Stomach (tissue), 9 donors: ENCODE data around the gene TLCD2. TPM values are rescaled to one million over a fixed set of nuclear protein-coding genes. Genes with fewer than 3 reads are reported as not detected.
"Not testable (repeated sequence)": the region's sequence is repeated elsewhere in the genome, so short reads cannot be mapped to it uniquely, and the experiment has no call there.

ENCODE experiments used
- DNase-seq, 2 donors: peaks; one replicate each; pipeline versions ENCODE4 v3.0.0 to v3.0.0-alpha.2; 2013 to 2019
- H3K27ac ChIP-seq, 5 donors: fragments of 200-600 bp in 4 of 5; sonication (generic) in 4 of 5; one replicate each; pipeline ENCODE4 v1.5.1; 2013 to 2019; ENCODE audit warnings: mild to moderate bottlenecking in 1 of 5, moderate library complexity in 1 of 5
- H3K27me3 ChIP-seq, 3 donors: fragments of 200-600 bp; sonication (generic); one replicate each; pipeline ENCODE4 v1.5.1; 2017 to 2019; ENCODE audit warnings: mixed run types in 1 of 3
- H3K36me3 ChIP-seq, 4 donors: fragments of 200-600 bp; sonication (generic); 1 replicate in 3 of 4; 2 replicates in 1 of 4; pipeline ENCODE4 v1.5.1; 2016 to 2019
- H3K4me1 ChIP-seq, 4 donors: fragments of 200-600 bp; sonication (generic); one replicate each; pipeline ENCODE4 v1.5.1; 2016 to 2019
- H3K4me3 ChIP-seq, 4 donors: fragments of 200-600 bp; sonication (generic) in 3 of 4; one replicate each; pipeline ENCODE4 v1.5.1; 2016 to 2019; ENCODE audit warnings: mild to moderate bottlenecking in 1 of 4
- H3K9me3 ChIP-seq, 4 donors: fragments of 200-600 bp; sonication (generic); one replicate each; pipeline ENCODE4 v1.5.1; 2016 to 2019
- EP300 ChIP-seq: sonication (generic); formaldehyde crosslinking; IDR thresholded peaks from one replicate; pipeline ENCODE4 v1.6.1; 2017; ENCODE audit warnings: antibody characterized with exemption
- POLR2A ChIP-seq, 4 donors: fragments of 450-650 bp; IDR thresholded peaks; one replicate each; pipeline ENCODE4 v1.6.1; 2016; ENCODE audit warnings: antibody characterized with exemption in 4 of 4, control low read depth in 2 of 4, mild to moderate bottlenecking in 1 of 4, moderate library complexity in 1 of 4
- POLR2AphosphoS5 ChIP-seq, 3 donors: sonication (generic); formaldehyde crosslinking; IDR thresholded peaks; one replicate each; pipeline ENCODE4 v1.6.1; 2016; ENCODE audit warnings: antibody characterized with exemption in 3 of 3
- WGBS, 5 donors: extraction: QIAGEN DNeasy Blood & Tissue Kit in 3 of 5; methylation state at CpG; one replicate each; pipeline versions ENCODE4 v1.1.5 to v1.1.7; 2013 to 2018; 5-methylcytosine and 5-hydroxymethylcytosine counted together
- intact Hi-C: fragments of 100-400 bp; cut with DNase I; formaldehyde crosslinking; loops from one replicate; pipeline ENCODE4 v1.15.1; 2023; ENCODE audit warnings: low total_unique reads
- polyA plus RNA-seq, 3 donors: library from polyadenylated mRNA; stranded (reverse); fragments of 200-250 nt; gene quantifications; one replicate each; pipeline ENCODE4 v1.2.3, GENCODE V29; 2013
- total RNA-seq, 5 donors: library from RNA; depleted of rRNA; stranded (reverse); fragments of >200 nt; gene quantifications; one replicate each; pipeline versions ENCODE4 v1.1.0 to v1.2.3, GENCODE V29; 2014 to 2016
- TF ChIP-seq, protein P1 (sequence below), 7 experiments: fragments of 450-650 bp in 4 of 7; fragments of 200-600 bp in 3 of 7; sonication (generic) in 3 of 7; IDR thresholded peaks; one replicate each; pipeline ENCODE4 v1.5.1; 2016 to 2019; ENCODE audit warnings: antibody characterized with exemption in 7 of 7, control low read depth in 2 of 7, mild to moderate bottlenecking in 1 of 7
- donor health status: healthy with polysubstance abuse.
- donor health status: Bipolar disorder and iron deficiency.
- donor health status: healthy.

TLCD2 gene
- total and polyA plus RNA-seq, 8 donors, result 2.8 to 9.6 (median 6.0) TPM

DNA sequence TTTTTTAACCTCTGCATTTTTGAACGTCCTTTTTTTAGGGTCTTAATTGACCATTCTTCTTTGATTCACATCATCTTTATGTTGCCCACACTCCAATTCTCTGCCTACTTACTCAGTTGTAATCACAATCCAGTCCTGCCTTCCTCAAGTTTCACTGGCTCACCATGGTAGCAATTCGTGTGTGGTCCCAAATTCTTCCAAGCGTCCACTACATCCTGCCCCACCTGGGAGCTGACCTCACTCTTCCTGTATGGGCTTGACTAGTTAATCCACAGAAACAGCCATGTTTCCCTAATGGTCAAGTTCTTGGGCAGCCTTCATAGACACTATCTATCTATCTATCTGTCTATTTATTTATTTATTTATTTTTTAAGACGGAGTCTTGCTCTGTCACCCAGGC is 7.1 kb downstream of the TLCD2 start:
- no peak for DNase-seq
- 52 to 62% (median 58%) methylated on average over 4 of the region's 4 CpGs for WGBS, 5 donors
- no peak for TF ChIP-seq POLR2A (IDR thresholded peaks at IDR 0.05)
- TF ChIP-seq, protein P1, sequence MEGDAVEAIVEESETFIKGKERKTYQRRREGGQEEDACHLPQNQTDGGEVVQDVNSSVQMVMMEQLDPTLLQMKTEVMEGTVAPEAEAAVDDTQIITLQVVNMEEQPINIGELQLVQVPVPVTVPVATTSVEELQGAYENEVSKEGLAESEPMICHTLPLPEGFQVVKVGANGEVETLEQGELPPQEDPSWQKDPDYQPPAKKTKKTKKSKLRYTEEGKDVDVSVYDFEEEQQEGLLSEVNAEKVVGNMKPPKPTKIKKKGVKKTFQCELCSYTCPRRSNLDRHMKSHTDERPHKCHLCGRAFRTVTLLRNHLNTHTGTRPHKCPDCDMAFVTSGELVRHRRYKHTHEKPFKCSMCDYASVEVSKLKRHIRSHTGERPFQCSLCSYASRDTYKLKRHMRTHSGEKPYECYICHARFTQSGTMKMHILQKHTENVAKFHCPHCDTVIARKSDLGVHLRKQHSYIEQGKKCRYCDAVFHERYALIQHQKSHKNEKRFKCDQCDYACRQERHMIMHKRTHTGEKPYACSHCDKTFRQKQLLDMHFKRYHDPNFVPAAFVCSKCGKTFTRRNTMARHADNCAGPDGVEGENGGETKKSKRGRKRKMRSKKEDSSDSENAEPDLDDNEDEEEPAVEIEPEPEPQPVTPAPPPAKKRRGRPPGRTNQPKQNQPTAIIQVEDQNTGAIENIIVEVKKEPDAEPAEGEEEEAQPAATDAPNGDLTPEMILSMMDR (IDR thresholded peaks at IDR 0.05), result no peak
- no peak for TF ChIP-seq POLR2AphosphoS5 (IDR thresholded peaks at IDR 0.05)
- TF ChIP-seq EP300, result no peak
- H3K4me1 ChIP-seq, result no peaks in the 10 kb centered on the region
- H3K4me3 ChIP-seq, result no peak overlapping the region
- H3K27me3 ChIP-seq, result no peaks in the 10 kb centered on the region
- intact Hi-C loops, result no loop called here
- H3K27ac ChIP-seq, result no peak overlapping the region
- peaks cover 0 to 9% (median 4%) of the 10 kb centered on the region in 4 donors for H3K36me3 ChIP-seq
- no peaks in the 10 kb centered on the region for H3K9me3 ChIP-seq

DNA sequence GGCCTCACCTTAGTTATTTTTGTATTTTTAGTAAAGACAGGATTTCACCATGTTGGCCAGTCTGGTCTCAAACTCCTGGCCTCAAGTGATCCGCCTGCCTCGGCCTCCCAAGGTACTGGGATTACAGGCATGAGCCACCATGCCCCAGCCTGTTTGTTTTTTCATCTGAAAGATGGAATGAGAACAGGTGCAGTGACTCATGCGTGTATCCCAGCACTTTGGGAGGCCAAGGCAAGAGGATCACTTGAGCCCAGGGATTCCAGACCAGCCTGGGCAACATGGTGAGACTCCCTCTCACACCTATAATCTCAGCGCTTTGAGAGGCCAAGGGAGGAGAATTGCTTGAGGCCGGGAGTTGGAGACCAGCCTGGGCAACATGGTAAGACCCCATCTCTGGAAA is 10.3 kb downstream of the TLCD2 start:
- H3K27me3 ChIP-seq, DNase-seq, H3K9me3 ChIP-seq, H3K4me3 ChIP-seq, intact Hi-C loops, H3K27ac ChIP-seq, H3K4me1 ChIP-seq, H3K36me3 ChIP-seq: not testable (repeated sequence)
- 79 to 91% (median 87%) methylated on average over 5 of the region's 5 CpGs for WGBS, 5 donors

DNA sequence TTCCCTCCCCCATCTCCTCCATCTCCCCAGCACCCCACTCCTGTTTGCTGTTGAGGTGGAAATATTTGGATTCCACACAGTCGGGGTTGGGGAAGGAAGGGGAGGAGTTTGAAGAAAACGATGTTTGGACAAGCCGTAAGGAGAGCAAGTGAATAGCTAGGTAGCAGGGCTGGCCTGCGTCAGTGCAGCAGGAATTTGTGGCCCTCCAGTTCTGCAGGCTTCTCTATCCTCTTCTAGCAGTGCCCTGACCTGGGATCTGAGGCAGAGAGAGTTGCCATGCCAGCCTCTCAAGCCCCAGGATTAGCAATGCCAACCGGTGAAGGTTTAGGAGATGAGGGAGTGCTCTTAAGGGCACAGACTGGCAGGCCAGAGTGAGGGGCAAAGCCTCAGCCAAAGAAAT is 12.5 kb downstream of the TLCD2 start:
- Histone ChIP-seq H3K27ac (no peak overlapping the region), H3K9me3 (no peaks in the 10 kb centered on the region), H3K4me1 (no peaks in the 10 kb centered on the region), H3K4me3 (no peak overlapping the region), H3K36me3 (no peaks in the 10 kb centered on the region), H3K27me3 (no peaks in the 10 kb centered on the region)
- no peak for DNase-seq
- WGBS, 5 donors, result 25 to 36% (median 30%) methylated on average over 5 of the region's 5 CpGs
- intact Hi-C loops, result no loop called here
- TF ChIP-seq, protein P1 (IDR thresholded peaks at IDR 0.05), result no peak
- TF ChIP-seq POLR2AphosphoS5 (IDR thresholded peaks at IDR 0.05) (no peak), EP300 (no peak), POLR2A (IDR thresholded peaks at IDR 0.05) (no peak)

DNA sequence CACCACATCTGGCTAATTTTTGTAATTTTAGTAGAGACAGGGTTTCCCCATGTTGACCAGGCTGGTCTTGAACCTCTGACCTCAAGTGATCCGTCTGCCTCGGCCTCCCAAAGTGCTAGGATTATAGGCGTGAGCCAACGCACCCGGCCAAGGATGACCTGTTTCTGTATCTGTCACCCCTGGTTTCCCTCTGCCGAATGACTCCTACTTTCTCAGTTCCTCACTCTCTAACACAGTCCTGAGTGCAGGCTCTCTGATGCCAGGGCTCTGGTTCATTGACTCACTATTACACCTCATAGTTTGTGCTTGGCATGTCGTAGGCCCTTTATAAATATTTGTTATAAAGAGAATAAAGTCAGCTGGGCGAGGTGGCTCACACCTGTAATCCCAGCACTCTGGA is 14.8 kb downstream of the TLCD2 start:
- H3K27ac ChIP-seq, result no peak overlapping the region
- no peak for DNase-seq
- 83 to 87% (median 86%) methylated on average over 8 of the region's 8 CpGs for WGBS, 5 donors
- intact Hi-C loops, result no loop called here
- H3K4me1 ChIP-seq, result no peaks in the 10 kb centered on the region
- no peak for TF ChIP-seq POLR2AphosphoS5 (IDR thresholded peaks at IDR 0.05)
- TF ChIP-seq, protein P1 (IDR thresholded peaks at IDR 0.05), result no peak
- TF ChIP-seq EP300, result no peak
- no peak for TF ChIP-seq POLR2A (IDR thresholded peaks at IDR 0.05)
- no peaks in the 10 kb centered on the region for H3K36me3 ChIP-seq
- H3K4me3 ChIP-seq, result no peak overlapping the region
- H3K9me3 ChIP-seq, result no peaks in the 10 kb centered on the region
- H3K27me3 ChIP-seq, result no peaks in the 10 kb centered on the region

DNA sequence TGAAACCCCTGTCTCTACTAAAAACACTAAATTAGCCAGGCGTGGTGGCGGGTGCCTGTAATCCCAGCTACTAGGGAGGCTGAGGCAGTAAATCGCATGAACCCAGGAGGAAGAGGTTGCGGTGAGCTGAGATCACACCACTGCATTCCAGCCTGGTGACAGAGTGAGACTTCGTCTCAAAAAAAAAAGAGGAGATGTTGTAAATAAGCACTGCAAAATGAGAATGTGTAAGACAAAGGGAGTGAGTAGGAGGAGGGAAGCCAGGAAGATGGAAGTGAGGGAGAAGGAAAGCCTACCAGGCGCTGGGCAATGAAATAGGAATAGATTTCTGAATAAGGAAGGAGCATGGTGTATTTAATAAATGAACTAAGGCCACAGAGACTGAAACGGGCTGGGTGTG is 16.8 kb downstream of the TLCD2 start:
- no peak overlapping the region for H3K4me3 ChIP-seq
- TF ChIP-seq POLR2AphosphoS5 (IDR thresholded peaks at IDR 0.05), result no peak
- TF ChIP-seq POLR2A (IDR thresholded peaks at IDR 0.05), result no peak
- TF ChIP-seq EP300, result no peak
- TF ChIP-seq, protein P1 (IDR thresholded peaks at IDR 0.05), result no peak
- H3K4me1 ChIP-seq, result no peaks in the 10 kb centered on the region
- no peaks in the 10 kb centered on the region for H3K27me3 ChIP-seq
- no peaks in the 10 kb centered on the region for H3K9me3 ChIP-seq
- no peak for DNase-seq
- no peak overlapping the region for H3K27ac ChIP-seq
- intact Hi-C loops, result no loop called here
- no peaks in the 10 kb centered on the region for H3K36me3 ChIP-seq
- WGBS, 5 donors, result 78 to 94% (median 87%) methylated on average over 7 of the region's 7 CpGs
